Inflammatory macrophage (primary cell): ENCODE results near the gene WDR18.

Source experiments
- DNase-seq, 2 donors: peaks; one replicate each; pipeline ENCODE4 v3.0.0-alpha.2; 2020 to 2022
- total RNA-seq, 18 experiments: gene quantifications; one replicate each; lab custom pipeline; 2026; ENCODE audit warnings: mixed read lengths in 6 of 18, inconsistent platforms in 2 of 18; lab: John Stamatoyannopoulos, UW

WDR18 gene, protein sequence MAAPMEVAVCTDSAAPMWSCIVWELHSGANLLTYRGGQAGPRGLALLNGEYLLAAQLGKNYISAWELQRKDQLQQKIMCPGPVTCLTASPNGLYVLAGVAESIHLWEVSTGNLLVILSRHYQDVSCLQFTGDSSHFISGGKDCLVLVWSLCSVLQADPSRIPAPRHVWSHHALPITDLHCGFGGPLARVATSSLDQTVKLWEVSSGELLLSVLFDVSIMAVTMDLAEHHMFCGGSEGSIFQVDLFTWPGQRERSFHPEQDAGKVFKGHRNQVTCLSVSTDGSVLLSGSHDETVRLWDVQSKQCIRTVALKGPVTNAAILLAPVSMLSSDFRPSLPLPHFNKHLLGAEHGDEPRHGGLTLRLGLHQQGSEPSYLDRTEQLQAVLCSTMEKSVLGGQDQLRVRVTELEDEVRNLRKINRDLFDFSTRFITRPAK
- total RNA-seq, result 4.9 to 30.6 (median 18.5) reads per million in 18 experiments

DNA sequence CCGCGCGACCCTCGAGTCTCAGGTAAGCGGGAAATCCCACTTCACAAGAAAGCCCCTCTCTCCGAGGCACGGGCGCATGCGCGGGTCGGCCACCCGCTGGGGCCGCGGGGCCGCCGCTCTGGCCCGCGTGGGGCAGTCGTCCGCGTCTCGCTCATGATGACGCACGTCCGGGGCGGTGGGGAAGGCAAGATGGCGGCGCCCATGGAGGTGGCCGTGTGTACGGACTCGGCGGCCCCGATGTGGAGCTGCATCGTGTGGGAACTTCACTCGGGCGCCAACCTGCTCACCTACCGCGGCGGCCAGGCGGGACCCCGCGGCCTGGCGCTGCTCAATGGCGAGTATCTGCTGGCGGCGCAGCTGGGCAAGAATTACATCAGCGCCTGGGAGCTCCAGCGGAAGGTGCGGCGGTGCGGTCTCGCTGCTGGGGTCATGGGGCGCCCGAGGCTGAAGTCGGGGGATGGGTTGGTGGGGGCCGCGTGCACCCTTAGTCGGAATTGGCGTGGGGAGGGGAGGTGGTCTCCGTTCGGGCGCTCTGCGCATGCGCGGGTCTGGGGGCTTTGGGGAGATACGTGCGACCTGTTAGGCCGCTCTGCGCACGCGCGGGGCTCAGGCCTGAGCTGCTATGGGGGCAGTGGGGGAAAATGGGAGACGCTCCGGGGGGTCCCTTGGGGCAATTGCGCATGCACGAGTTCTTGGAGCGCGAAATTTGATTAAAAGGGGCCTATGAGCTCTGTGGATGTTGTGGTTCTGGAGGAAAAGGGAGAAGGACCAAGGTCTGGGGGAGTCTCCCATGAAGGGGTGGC lies at the start of gene WDR18:
Gene WDR18 (plus strand): TSS at position 181 of the 803 bp plus-strand sequence. CDS start 9 bp downstream, at position 190.
- peak; percentile 88 to 92 for DNase-seq

DNA sequence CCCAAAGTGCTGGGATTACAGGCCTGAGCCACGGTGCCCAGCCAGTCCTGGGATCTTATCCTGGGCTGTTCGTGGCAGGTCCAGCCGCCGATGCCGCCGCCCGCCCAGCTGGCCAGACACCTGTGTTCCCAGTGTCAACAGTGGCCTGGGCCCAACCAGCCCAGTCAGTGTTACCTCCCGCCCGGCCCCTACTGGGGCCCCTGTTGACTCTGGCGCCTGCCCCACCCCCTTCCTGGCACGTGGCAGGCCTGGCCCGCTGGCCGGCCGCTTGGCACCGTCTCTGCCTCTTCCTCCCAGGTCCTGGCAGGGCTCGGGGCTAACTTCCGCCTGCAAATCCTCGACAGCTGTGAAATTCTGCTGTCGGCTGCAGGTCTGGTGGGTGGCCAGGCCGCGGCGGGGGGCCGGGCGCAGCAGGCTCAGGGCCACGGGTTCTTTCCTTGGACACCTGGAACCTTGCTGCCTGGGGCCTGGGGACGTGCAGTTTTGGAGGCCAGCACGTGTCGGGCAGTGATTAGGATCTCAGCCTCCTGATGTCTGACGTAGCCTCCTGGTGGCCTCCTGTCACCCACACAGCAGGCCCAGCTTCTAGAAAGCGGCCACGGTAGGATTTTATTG lies 49.2 kb upstream of the WDR18 start:
- DNase-seq, result peak; percentile 60 to 75

DNA sequence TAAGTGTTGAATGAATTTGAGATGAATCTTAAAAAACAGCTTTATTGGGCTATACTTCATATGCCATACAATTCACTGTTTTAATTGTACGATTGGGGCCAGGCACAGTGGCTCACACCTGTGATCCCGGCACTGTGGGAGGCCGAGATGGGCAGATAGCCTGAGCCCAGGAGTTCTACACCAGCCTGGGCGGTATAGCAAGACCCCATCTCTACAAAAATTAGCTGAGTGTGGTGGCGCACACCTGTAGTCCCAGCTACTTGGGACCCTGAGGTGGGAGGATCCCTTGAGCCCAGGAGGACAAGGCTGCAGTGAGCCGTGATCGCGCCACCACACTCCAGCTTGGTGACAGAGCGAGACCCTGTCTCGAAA lies 48.0 kb upstream of the WDR18 start:
- DNase-seq, result no peak

DNA sequence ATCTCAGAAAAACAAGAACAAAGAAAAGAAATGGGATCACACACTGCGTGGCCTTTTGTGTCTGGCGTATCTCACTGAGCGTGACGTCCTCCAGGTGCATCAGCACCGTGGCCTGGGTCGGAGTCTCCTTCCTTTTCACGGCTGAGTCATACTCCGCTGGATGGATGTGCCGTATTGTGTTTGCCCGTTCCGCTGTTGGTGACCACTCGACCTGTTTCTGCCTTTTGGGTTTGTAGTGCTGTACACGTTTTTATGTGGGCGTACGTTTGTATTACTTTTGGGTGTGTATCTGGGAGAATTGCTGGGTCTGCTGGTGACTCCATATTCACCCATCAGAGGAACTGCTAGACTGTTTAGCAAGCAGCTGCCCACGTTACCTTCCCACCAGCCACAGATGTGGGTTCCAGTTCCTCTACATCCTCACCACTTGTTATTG lies 46.9 kb upstream of the WDR18 start:
- DNase-seq, result peak; percentile 97 to 99

DNA sequence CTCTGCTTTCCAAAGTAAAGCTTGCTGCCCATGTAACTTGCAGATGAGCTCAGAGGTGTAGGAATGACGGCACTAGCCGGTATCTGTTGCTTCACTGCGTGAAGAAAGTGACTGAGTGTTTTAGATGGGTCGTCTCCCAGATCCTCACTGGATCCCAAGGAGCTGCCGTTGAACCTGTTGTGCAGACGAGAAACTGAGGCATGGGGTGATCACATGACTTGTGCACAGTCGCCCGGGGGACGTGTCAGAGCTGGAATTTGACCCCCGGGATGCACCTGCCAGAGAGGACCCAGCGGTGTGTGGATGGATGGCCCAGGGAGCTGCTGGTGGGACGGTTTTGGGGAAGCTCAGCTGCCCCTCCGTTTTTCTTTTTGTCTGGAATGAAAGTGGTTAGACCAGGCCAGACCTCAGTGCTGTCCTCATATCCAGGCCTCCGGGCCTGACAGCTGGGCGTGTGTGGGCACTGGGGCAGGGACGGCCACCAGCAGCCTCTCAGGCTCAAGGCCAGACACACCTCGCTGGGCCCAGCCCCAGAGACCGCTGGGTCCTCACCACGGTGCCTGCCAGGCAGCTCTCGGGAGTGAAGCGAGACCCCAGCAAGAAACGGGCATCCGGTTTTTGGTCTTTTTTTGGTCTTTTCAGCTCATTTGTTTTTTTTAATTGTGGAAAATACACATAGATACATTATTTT lies 45.8 kb upstream of the WDR18 start:
- DNase-seq, result peak in 1 of 2 donors; percentile 26

DNA sequence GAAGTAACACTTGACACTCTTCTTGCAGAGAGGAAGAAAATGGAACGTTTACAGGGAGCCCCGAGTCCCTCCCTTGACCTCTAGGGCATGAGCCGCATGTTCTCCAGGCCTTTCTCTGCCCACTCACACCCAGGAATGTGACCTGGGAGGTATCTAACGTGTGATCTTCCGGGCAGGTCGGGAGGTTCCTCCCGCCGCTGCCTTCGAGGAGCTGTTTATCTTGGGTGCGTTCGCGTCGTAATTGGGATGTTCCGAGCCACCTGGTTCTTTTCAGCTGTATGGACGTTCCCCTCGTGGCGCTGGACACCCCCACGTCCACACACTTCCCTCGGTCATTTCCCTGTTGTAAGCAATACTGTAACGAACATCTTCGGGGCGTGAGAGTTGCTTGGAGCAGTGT lies 44.7 kb upstream of the WDR18 start:
- no peak for DNase-seq

DNA sequence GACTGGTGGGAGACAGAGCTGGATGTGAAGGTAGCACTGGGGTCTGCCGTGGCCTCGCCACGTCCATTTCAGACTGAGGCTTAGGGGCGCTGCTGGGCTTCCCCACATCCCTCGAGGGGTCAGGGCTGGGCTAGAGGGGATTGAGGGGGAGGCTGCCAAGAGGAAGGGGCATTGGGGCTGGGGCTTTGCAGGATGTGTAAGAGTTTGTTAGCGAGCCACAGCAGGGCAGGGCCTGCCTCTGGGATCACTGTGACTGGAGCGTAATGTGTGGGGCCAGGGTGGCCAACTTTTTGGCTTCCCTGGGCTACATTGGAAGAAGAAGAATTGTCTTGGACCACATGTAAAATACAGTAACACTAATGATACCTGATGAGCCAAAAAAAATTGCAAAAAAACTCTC lies 44.2 kb upstream of the WDR18 start:
- no peak for DNase-seq

DNA sequence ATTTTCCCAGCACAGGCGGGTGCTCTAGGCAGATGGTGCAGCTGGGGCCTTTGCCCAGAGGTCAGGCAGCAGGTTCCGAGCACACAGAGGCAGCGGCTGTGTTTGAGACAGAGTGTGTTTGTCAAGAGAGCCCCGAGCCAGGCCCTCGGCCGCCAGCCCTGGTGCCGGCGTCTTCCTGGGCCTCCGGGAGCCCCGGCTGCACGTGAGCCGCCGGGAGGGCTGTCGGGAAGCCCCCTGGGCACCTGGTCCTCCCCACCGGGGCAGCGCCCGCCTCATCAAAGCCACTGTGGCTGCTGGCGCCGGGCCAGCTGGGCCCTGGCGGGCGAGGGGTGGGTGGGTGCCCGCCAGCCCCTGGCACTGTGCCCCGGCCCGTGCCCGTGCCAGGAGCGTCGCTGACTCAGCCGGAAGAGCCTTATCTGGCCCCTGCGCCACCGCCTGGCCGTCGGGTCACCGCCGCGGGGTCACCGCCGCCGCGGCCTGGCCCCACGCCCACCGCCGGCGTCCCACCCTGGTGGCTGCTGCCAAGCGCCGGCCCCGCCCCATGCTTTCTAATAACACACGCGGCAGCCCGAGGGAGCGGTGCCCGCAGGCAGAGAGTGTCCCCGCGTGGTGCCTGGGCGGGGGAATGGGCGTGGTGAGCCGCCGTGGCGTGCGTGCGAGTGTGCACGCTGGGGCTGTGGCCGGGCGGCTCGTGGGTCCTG lies 43.4 kb upstream of the WDR18 start:
- DNase-seq, result peak; percentile 55 to 75

DNA sequence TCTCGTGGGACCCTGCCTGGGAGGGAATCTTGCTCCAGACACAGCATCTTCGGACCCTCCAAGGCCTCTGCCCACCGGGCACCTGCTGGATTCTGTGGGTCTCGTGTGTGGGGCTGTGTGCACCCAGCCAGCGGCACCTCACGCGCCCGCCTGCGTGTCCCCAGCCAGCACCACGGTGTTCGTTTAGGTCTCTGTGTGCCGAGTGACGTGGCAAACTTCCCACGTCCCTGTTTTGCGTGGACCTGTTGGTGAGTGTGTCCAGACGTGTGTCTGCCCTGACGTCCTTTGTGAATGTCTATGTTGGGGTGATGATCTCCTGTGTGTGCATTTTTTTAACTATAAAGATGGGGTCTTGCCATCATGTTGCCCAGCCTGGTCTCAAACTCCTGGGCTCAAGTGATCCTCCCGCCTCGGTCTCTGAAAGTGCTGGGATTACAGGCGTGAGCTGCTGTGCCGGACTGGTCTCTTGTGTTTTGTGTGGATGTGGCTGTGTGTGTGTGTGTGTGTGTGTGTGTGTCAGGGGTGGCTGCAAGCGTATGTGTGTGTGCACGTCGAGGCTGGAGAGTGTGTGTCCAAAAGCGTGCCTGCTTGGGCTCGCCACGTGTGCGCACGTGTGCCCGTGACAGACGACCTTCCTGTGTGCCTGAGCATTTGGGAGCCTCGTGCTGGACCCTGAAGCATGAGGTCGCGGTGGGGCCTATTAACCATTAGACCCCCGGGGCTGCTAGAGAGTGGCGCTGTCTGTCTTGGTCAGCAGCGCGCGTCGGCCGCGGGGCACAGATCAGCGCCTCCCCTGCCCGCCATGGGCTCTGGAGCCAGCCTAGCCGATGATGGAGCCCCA lies 42.6 kb upstream of the WDR18 start:
- DNase-seq, result no peak

DNA sequence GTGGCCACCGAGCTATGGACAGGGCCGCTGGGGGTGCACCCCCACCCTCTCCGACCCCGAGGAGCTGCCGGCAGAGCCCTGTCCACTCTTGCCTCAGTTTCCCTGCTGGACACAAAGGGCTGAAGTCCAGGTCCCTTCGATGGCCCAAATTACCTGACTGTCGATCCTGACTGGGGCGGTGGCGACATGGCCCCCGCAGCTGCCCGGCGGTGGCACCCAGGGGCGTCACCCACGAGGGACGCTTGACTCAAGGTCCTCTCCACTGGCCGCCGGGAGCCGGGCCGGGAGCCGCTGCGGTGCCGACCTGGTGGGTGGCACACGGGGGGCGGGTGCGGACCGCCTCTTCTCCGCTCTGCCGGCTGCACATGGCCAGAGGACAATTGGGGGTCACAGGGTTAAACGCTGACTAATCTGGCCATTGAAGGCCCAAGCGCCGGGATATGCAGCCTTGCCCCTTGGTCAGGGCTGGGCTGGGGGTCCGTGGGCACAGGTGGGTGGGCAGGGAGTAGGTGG lies 42.0 kb upstream of the WDR18 start:
- no peak for DNase-seq

DNA sequence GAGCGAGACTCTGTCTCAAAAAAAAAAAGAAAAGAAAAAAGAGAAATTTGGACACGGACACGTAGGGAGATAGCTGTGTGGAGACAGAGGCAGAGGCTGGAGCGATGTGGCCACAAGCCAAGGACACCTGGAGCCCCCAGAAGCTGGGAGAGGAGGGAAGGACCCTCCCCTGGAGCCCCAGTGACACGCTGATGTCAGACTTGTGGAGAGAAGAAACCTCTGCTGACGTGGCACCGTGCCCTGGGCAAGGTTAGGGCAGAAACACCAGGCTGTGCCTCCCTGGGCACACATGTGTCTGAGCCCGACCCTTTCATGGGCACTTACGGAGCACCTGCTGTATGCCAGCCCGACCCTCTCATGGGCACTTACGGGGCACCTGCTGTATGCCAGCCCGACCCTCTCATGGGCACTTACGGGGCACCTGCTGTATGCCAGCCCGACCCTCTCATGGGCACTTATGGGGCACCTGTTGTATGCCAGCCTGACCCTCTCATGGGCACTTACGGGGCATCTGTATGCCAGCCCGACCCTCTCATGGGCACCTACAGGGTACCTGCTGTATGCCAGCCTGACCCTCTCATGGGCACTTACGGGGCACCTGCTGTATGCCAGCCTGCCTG lies 40.5 kb upstream of the WDR18 start:
- DNase-seq, result no peak

DNA sequence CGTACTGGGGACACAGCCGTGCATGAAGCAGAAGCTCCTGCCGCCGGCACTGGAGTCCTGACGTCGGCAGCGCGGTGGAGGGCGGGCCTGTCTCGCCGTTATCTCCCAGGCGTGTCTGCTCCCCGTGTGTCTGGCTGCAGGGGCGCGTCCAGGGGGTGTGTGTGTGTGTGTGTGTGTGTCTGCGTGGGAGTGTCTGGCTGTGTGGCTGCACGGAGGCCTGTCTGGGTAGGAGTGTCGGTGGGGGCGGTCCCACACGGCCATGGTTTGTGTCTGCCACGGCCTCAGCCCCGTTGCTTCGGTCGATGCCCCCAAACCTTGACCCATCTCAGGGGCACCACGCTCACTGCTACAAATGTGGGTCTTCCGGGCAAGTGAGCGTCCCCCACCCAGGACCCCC lies 40.0 kb upstream of the WDR18 start:
- no peak for DNase-seq

DNA sequence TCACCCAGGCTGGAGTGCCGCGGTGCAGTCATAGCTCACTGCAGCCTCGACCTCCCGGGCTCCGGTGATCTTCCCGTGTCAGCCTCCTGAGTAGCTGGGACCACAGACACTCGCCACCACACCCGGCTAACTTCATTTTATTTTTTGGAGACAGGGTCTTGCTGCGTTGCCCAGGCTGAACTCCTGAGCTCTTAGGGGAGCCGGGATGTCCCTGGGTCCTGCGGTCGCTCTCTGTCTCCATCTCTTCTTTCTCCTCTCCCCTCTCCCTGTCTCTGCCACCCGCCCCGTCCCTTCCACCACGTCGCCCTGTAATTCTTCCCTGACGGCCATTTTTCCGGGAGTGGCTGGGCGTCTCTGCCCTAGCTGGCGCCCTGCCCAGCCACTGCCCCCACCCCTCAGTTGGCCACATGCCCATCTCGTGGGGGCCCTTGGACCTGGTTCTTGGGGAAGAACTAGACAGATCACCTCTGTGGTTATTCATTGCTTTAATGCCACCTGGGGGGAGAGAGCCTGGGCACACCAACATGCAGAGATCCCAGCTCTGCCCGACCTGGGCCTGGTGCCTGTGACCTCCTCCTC lies 39.4 kb upstream of the WDR18 start:
- no peak for DNase-seq

DNA sequence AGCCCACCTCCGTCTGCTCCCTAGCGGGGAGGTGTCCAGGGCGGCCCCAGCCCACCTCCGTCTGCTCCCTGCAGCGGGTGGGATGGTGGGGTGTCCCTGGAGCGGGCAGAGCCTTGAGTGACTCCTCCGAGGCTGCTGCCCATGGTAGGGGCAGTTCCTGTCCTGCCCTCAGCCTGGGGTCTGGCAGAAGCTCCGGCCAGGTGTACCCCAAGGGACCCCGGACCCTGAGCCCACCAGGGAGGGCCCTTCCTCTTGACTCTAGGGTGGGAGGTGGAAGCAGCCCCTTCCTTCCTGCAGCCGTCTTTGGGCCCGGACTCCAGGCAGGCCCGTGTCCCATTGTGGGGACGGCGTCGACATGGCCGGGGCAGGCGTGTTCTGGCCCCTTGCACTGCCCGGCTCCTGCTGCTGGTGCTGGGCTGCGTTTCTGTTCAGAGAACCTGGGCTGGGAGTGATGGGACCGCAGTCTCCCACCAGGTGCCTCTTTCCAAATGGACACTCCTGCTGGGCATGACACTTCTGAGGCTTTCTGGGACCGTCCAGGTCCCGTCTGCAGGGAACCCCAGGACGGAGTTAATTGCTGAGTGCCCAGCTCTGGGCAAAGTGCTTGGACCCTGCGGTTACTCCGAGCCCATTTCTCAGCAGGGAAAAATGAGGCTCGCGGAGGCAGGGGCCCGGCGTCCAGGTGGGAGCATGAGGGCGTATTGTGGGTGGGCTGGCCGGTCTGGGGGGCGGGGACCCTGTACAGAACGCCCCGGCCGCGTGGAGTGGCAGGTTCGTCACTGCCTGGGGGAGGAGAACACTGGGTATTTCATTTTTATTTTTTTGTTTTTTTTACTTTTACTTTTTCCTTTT lies 38.5 kb upstream of the WDR18 start:
- no peak for DNase-seq

DNA sequence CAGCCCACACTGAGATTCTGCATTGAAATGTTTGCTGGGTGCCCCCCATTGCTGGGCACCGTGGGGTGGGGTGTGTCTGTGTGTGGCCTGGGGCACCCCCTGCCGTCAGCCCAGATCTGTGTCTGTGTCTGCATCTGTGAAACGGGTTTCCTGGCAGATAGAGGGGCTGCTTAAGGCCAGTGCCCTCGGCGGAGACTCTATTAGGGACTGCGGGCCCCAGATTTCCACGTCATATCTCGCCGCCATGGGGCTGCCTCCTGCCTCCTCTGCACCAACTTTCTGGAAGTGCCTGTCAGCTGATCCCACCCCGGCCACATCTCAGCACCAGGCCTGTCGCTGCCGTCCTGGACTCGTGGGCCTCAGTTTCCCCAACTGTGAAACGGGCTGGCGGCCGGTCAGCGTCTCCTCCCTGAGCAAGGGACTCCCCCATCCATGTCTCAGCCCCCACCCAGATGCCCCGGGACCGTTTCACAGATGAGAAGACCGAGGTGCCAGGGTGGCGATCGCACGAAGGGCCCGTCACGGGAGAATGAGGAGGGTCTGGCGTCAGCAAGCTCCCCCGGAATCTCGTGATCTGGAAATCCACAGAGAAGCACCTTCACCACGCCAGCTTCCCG lies 36.9 kb upstream of the WDR18 start:
- no peak for DNase-seq

DNA sequence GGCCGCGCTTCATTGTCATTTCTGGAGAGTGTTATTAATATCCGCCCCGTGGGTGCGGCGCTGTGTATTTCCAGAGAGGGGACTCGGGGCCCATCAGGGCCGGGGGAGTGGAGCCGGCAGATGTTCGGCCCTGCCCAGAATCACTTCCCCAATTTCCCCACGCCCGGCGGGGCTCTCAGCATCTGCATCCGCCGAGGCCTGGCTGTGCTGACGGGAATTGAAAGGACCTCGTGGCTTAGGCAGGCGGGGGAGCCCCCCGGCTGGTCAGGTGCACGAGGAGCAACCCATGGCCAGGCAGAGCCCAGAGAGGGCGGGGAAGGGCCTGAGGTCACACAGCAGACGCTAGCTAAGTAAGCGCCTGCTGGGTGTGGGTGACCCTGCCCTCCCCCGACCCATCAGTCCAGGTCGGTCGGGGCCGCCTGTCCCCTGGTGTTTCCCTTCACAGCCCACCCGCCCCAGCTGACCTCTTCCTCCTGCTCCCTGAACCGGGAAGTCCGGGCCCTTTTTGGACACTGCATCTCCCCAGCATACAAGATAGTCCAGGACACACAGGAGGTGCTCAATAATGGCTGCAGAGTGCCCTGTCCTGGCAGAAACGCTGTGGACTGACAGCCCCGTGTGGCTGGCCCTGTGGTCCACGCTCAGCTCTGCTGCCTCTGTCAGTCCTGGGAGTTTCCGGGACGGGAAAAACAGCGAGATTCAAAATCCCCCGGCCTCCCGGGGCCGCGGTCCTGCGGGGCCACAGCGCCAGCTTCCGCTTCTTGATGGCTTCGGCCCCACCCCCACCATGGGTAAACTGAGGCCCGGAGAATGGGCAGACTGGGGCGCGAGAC lies 36.2 kb upstream of the WDR18 start:
- DNase-seq, result peak; percentile 96 to 99

DNA sequence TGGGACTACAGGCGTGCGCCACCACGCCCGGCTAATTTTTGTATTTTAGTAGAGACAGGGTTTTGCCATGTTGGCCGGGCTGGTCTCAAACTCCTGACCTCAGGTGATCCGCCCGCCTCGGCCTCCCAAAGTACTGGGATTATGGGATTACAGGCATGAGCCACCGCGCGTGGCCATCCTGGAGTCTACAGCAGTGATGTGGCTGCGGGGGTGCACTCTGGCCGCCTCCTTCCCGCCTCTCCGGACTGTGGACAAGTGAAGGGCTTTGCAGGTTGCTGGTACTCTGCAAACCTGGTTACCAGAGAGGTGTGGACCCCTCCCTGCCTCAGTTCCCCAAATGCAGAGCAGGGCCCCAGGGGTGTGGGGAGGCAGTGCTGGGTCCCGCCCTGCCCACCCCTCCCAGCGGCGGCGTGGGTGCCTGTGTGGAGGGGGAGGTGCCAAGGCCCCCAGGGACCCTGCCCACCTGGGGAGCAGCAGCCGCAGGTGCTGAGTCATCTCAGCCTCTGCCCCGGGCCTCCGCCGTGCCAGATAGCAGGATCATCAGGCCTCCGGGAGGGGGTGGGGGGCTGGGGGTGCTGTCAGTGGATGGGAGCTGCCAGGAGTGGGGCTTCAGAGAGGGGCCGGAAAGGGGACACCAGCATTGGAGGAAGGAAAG lies 35.2 kb upstream of the WDR18 start:
- no peak for DNase-seq
